HEK293T (cell line): ENCODE results near the gene SLC16A12.
"Not testable (repeated sequence)": the region's sequence is repeated elsewhere in the genome, so short reads cannot be mapped to it uniquely, and the experiment has no call there.

Experiments used
- CTCF ChIA-PET: fragments of 350-600 bp; formaldehyde crosslinking; extraction: SDS; loops from one replicate; lab custom pipeline; 2021; ENCODE audit warnings: antibody characterized with exemption, inconsistent platforms; lab: Yijun Ruan, JAX
- POLR2A ChIA-PET: fragments of 350-600 bp; formaldehyde crosslinking; extraction: SDS; loops from one replicate; lab custom pipeline; 2020; ENCODE audit warnings: antibody characterized with exemption, inconsistent platforms; lab: Yijun Ruan, JAX
- DNase-seq: peaks from one replicate; pipeline ENCODE4 v3.0.0; 2012; ENCODE audit warnings: mixed read lengths; ENCODE audit errors: extremely low spot score
- ARNT ChIP-seq: fragments of 450-650 bp; IDR thresholded peaks from 2 replicates; pipeline ENCODE4 v1.6.1; 2017; ENCODE audit warnings: mild to moderate bottlenecking
- BHLHE40 ChIP-seq: fragments of 450-650 bp; IDR thresholded peaks from 2 replicates; pipeline ENCODE4 v1.6.1; 2016; ENCODE audit warnings: mild to moderate bottlenecking, moderate library complexity, borderline replicate concordance
- CTBP1 ChIP-seq: fragments of 450-650 bp; IDR thresholded peaks from 2 replicates; pipeline ENCODE4 v1.6.1; 2016; ENCODE audit warnings: borderline replicate concordance
- ELF4 ChIP-seq: fragments of 450-650 bp; IDR thresholded peaks from 2 replicates; pipeline ENCODE4 v1.6.1; 2017; ENCODE audit warnings: antibody characterized with exemption
- FOXA1 ChIP-seq: fragments of 450-650 bp; IDR thresholded peaks from 2 replicates; pipeline ENCODE4 v1.6.1; 2016; ENCODE audit warnings: mild to moderate bottlenecking
- FOXK2 ChIP-seq: fragments of 450-650 bp; IDR thresholded peaks from 2 replicates; pipeline ENCODE4 v1.6.1; 2016; ENCODE audit warnings: mild to moderate bottlenecking
- FOXM1 ChIP-seq: fragments of 450-650 bp; IDR thresholded peaks from 2 replicates; pipeline ENCODE4 v1.6.1; 2017; ENCODE audit warnings: mild to moderate bottlenecking, borderline replicate concordance
- HDGF ChIP-seq: fragments of 450-650 bp; IDR thresholded peaks from 2 replicates; pipeline ENCODE4 v1.6.1; 2017; ENCODE audit warnings: antibody characterized with exemption, borderline replicate concordance
- L3MBTL2 ChIP-seq: fragments of 450-650 bp; conservative IDR thresholded peaks from 2 replicates; pipeline ENCODE4 v1.6.1; 2016; ENCODE audit warnings: mild to moderate bottlenecking
- LEF1 ChIP-seq: fragments of 450-650 bp; IDR thresholded peaks from 2 replicates; pipeline ENCODE4 v1.6.1; 2017; ENCODE audit warnings: mild to moderate bottlenecking, borderline replicate concordance
- NFRKB ChIP-seq: fragments of 450-650 bp; IDR thresholded peaks from 2 replicates; pipeline ENCODE4 v1.6.1; 2016; ENCODE audit warnings: mild to moderate bottlenecking, moderate library complexity
- SP1 ChIP-seq: fragments of 450-650 bp; IDR thresholded peaks from 2 replicates; pipeline ENCODE4 v1.6.1; 2017
- SUZ12 ChIP-seq: fragments of 450-650 bp; IDR thresholded peaks from 2 replicates; pipeline ENCODE4 v1.6.1; 2016; ENCODE audit warnings: mild to moderate bottlenecking
- TARDBP ChIP-seq: fragments of 450-650 bp; IDR thresholded peaks from 2 replicates; pipeline ENCODE4 v1.6.1; 2016
- ZNF384 ChIP-seq: fragments of 450-650 bp; IDR thresholded peaks from 2 replicates; pipeline ENCODE4 v1.6.1; 2016
- TF ChIP-seq, protein P1 (sequence below): fragments of 450-650 bp; IDR thresholded peaks from 2 replicates; pipeline ENCODE4 v1.6.1; 2016

The SLC16A12 gene

DNA sequence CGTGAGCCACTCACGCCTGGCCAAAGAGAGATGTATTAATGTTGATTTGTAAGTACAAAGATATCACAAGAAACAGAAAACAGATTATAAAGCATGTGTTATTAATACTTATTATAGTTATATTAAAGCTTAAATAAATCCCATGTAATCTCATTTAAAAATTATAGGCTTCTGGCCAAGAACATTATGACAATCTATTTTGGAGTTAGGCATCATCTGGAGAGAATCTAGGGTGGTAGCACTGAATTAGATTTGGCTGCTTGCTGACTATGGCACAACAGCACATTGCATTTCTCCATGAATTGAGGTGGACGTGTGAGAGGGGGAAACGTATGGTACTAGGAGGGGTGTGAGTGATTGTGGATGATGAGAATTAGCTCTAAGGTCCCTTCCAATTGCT, 16.8 kb upstream of the SLC16A12 start:
- TF ChIP-seq FOXK2: no peak
- no peak for TF ChIP-seq CTBP1
- TF ChIP-seq BHLHE40: no peak
- no peak for TF ChIP-seq L3MBTL2
- no peak for TF ChIP-seq ZNF384
- TF ChIP-seq FOXA1: no peak
- no peak for TF ChIP-seq ARNT
- TF ChIP-seq TARDBP: no peak
- TF ChIP-seq FOXM1: no peak
- TF ChIP-seq SUZ12: no peak
- TF ChIP-seq, protein P1, sequence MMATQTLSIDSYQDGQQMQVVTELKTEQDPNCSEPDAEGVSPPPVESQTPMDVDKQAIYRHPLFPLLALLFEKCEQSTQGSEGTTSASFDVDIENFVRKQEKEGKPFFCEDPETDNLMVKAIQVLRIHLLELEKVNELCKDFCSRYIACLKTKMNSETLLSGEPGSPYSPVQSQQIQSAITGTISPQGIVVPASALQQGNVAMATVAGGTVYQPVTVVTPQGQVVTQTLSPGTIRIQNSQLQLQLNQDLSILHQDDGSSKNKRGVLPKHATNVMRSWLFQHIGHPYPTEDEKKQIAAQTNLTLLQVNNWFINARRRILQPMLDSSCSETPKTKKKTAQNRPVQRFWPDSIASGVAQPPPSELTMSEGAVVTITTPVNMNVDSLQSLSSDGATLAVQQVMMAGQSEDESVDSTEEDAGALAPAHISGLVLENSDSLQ: no peak
- TF ChIP-seq NFRKB: no peak
- TF ChIP-seq SP1: no peak
- TF ChIP-seq LEF1: no peak
- ChIA-PET CTCF (no interaction called here), POLR2A (no interaction called here)
- DNase-seq: no peak

- POLR2A ChIA-PET: no interaction called here
- CTCF ChIA-PET: no interaction called here
- no peak for DNase-seq
- TF ChIP-seq BHLHE40: no peak
Measured at GRCh38 chr10:89550509-89550908, 15.1 kb upstream of the SLC16A12 start.

DNA sequence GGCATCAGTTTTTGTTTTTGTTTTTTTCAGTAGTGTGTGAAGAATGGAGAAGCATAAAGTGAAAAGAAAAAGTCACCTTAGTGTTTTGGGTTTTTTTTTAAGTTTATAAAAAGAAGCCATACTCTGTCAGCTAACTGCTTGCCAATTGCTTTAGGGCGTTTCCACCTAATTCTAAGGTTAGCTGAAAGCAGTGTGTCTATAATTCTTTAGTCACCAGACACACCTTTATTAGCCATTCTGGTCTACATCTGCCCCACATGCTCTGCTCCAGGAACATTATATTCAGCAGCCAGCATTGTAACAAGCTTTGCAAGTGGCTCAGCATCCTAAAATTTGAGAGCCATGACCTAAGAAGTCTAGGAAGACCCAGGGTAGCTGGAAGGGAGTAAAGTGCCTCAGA, 14.1 kb upstream of the SLC16A12 start:
- ChIA-PET CTCF (interaction anchor here (0.6 kb wide), 1 partner anchor 28 kb away, joined by 3 read pairs; no protein-coding TSS in a partner anchor), POLR2A (no interaction called here)
- no peak for DNase-seq
- TF ChIP-seq SP1 (no peak), ARNT (no peak), ELF4 (no peak)

DNA sequence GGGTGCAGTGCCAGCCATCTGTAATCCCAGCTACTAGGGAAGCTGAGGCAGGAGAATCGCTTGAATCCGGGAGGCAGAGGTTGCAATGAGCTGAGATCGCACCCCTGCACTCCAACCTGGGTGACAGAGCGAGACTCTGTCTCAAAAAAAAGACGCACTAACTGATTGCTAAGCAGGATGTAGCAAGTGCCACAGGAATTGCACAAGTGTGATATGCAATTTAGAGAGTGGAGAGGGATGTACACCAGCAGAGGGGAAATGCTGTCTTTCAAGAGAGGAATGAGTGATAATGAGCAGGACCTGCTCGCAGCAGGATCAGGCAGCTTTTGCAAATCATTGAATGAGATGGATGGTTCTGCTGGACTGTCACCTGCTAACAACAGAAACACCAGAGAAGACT, 13.3 kb upstream of the SLC16A12 start:
- POLR2A ChIA-PET: no interaction called here
- CTCF ChIA-PET: interaction anchor here (0.6 kb wide), 1 partner anchor 27 kb away, joined by 3 read pairs; no protein-coding TSS in a partner anchor
- TF ChIP-seq FOXA1 (no peak), LEF1 (no peak), BHLHE40 (no peak), SUZ12 (no peak), ELF4 (no peak), L3MBTL2 (no peak), ARNT (no peak)
- TF ChIP-seq, protein P1: no peak
- no peak for DNase-seq

- DNase-seq: no peak
- CTCF ChIA-PET: no interaction called here
- POLR2A ChIA-PET: no interaction called here
- TF ChIP-seq LEF1 (no peak), FOXM1 (no peak), HDGF (no peak), ZNF384 (no peak), SP1 (no peak), L3MBTL2 (no peak), ARNT (no peak), FOXA1 (no peak), ELF4 (no peak), NFRKB (no peak), TARDBP (no peak), SUZ12 (no peak), FOXK2 (no peak), CTBP1 (no peak)
- TF ChIP-seq, protein P1: no peak
Measured at GRCh38 chr10:89547853-89548513, 12.6 kb upstream of the SLC16A12 start.

DNA sequence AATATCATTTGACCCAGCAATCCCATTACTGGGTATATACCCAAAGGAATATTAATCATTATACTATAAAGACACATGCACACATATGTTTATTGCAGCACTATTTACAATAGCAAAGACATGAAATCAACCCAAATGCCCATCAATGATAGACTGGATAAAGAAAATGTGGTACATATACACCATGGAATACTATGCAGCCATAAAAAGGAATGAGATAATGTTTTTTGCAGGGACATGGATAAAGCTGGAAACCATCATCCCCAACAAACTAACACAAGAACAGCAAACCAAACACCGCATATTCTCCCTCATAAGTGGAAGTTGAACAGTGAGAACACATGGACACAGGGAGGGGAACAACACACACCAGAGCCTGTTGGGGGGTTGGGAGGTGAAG, 11.3 kb upstream of the SLC16A12 start:
- DNase-seq, CTCF ChIA-PET, POLR2A ChIA-PET: not testable (repeated sequence)

DNA sequence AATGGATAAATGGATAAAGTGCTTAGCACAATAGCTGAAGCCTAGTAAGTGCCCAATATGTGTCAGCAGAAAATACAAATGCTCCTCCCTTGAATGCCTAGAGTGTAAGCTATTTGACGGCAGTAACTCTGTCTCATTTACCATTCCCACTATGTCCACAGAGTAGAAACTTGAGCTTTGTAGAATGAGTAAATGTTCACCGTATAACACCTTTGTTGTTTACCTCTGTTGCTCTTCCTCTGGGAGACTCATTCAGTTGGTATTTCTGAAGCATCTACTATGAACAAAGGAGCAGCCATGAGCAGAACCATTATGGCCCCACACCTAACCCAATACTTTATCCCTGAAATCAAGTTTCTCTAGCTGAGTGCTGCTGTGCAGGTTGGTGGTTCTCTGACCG, 8.4 kb upstream of the SLC16A12 start:
- TF ChIP-seq ZNF384: no peak
- ChIA-PET CTCF (interaction anchor here (0.6 kb wide), 1 partner anchor 91 kb away, joined by 3 read pairs; no protein-coding TSS in a partner anchor), POLR2A (no interaction called here)
- no peak for DNase-seq
